NT2/D1 (cell line): ENCODE results near the gene NFASC.

ENCODE experiments used
- SUZ12 ChIP-seq: IDR thresholded peaks from 2 replicates; pipeline ENCODE4 v1.6.1; 2011; ENCODE audit not compliant: insufficient read length, insufficient read depth; ENCODE audit errors: extremely low read depth
- YY1 ChIP-seq: IDR thresholded peaks from 2 replicates; pipeline ENCODE4 v1.6.1; 2011; ENCODE audit not compliant: insufficient read length, insufficient read depth
- ZNF274 ChIP-seq: IDR thresholded peaks from 2 replicates; pipeline ENCODE4 v1.6.1; 2011; ENCODE audit warnings: mild to moderate bottlenecking, low read depth, low read length

DNA sequence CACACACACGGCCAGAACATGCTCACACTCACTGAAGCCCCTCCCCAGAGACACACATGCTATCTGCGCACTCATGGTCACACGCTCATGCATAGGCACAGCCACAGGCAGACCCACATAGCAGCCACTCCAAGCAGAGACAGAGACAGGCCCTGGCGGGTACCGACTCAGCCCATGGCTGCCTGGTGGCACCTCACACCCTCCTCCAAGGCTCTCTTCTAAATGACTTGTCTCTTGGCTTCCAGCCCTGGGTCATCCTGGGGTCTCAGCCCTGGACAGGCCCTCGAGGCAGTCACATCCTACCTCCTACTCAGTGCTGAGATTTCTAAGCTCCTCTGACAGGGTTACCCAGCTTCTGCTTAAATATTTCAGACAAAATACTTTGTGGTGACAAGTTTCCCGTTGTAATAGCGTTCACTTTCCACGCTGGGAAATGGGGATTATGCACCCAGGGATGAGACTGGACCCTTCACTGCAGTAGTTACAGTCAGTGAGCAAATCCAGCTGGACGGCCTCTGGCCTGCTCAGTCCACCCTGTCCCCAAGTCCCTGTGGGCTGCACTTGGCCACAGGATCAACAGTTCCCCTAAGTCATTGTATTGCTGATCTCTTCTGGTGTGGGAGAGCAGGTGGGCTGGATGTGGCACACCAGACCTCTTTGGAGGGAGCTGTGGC is 2.9 kb upstream of the NFASC start:
- TF ChIP-seq SUZ12: no peak
- TF ChIP-seq YY1: no peak
- TF ChIP-seq ZNF274: no peak
